Astrocyte (in vitro differentiated cells and primary cell): ENCODE measurements around the gene COPB2.

Experiments
- CTCF ChIP-seq: IDR thresholded peaks from 2 replicates; pipeline ENCODE4 v1.5.1; 2011; ENCODE audit warnings: low read depth, mild to moderate bottlenecking, inconsistent platforms, low read length, moderate library complexity; ENCODE audit not compliant: insufficient read depth
- EZH2 ChIP-seq: IDR thresholded peaks from 2 replicates; pipeline ENCODE4 v1.6.1; 2012; ENCODE audit warnings: mild to moderate bottlenecking, low read length, inconsistent platforms; ENCODE audit not compliant: insufficient read depth

DNA sequence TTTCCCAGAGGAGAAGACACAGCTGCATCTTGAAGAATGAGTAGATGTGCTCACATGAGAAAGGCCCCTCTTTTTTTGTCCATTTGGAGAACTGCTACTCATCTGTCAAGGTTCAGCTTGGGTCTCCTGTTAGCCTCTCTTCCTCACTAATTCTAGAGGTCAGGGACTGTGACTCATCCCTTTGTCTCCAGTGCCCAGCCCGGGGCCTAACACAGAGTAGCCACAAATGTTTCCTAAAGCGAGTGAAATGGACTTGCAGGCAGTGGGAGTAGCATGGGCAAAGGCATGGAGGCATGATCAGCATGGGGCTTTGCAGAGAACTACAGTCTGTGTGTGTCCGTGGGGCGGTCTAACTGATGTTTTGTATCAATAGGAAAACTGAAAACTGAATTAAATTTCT, 79.6 kb downstream of the COPB2 start:
- TF ChIP-seq CTCF (no peak), EZH2 (no peak)
